MCF 10A (cell line): ENCODE data around the gene NEURL1B. TPM values are rescaled to one million over a fixed set of nuclear protein-coding genes. Genes with fewer than 3 reads are reported as not detected.

Source experiments
- BruUV-seq: library from RNA; stranded (reverse); fragments of 400-500 nt; replicated peaks from 2 replicates; lab custom pipeline; 2021; lab: Mats Ljungman, UMichigan
- CTCF ChIA-PET: fragments of 300-600 bp; sonication (Branson Sonifier 250); formaldehyde crosslinking; extraction: SDS; loops from one replicate; lab custom pipeline; 2021; ENCODE audit warnings: antibody characterized with exemption, inconsistent platforms; lab: Yijun Ruan, JAX
- POLR2A ChIA-PET: fragments of 300-600, 350-650 bp; sonication (Branson Sonifier 250); formaldehyde crosslinking; extraction: SDS; loops from one replicate; lab custom pipeline; 2020; ENCODE audit warnings: antibody characterized with exemption, inconsistent platforms; lab: Yijun Ruan, JAX
- DNase-seq: peaks from one replicate; pipeline ENCODE4 v3.0.0-alpha.2; 2018; ENCODE audit not compliant: unreplicated experiment
- H3K27ac Mint-ChIP-seq: one replicate; pipeline ENCODE4 v1.8.0; 2022; ENCODE audit warnings: mild to moderate bottlenecking, low read depth, mixed read lengths; ENCODE audit not compliant: unreplicated experiment
- H3K27me3 Mint-ChIP-seq: one replicate; pipeline ENCODE4 v1.8.0; 2022; ENCODE audit warnings: mixed read lengths; ENCODE audit not compliant: insufficient read depth, unreplicated experiment
- H3K36me3 Mint-ChIP-seq: one replicate; pipeline ENCODE4 v1.8.0; 2022; ENCODE audit warnings: mild to moderate bottlenecking, moderate library complexity, mixed read lengths; ENCODE audit not compliant: insufficient read depth, unreplicated experiment
- H3K4me1 Mint-ChIP-seq: one replicate; pipeline ENCODE4 v1.8.0; 2022; ENCODE audit warnings: mixed read lengths; ENCODE audit not compliant: insufficient read depth, unreplicated experiment
- H3K4me3 Mint-ChIP-seq: one replicate; pipeline ENCODE4 v1.8.0; 2022; ENCODE audit warnings: mild to moderate bottlenecking, moderate library complexity, mixed read lengths; ENCODE audit not compliant: unreplicated experiment
- H3K9me3 Mint-ChIP-seq: one replicate; pipeline ENCODE4 v1.8.0; 2022; ENCODE audit warnings: mixed read lengths; ENCODE audit not compliant: unreplicated experiment
- intact Hi-C: fragments of 100-400 bp; cut with micrococcal nuclease; formaldehyde crosslinking; loops from 2 replicates; pipeline ENCODE4 v1.14.1; 2022
- total RNA-seq: library from RNA; stranded (reverse); gene quantifications from 2 replicates; pipeline ENCODE4 v1.2.3, GENCODE V29; 2022
- TF ChIP-seq, protein P1 (sequence below): fragments of 200-600 bp; IDR thresholded peaks from one replicate; pipeline ENCODE4 v1.8.0; 2022; ENCODE audit warnings: antibody characterized with exemption, mild to moderate bottlenecking; ENCODE audit not compliant: unreplicated experiment

Gene NEURL1B
- total RNA-seq, 1 experiment from 2014 or later = 7.6 TPM

DNA sequence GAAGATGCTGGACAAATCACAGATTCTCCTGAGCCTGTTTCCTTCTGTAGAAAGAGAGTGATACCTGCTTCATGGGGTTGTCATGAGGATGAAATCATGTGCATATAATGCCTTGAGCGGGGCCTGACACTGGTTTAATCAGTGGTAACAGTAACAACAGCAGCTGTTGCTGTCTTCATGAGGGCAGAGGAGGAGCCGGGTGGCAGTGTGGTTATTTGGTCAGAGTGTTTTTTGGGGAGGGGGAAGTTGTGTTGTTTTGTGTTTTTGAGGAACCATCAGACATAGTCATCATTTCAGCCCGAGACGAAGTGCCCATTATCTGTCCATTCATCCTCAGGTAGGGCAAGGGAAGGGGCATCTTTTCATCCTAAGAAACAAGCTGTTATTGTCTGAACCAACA lies 44.0 kb downstream of the NEURL1B start:
- no peak overlapping the region for H3K4me3 Mint-ChIP-seq
- TF ChIP-seq, protein P1, sequence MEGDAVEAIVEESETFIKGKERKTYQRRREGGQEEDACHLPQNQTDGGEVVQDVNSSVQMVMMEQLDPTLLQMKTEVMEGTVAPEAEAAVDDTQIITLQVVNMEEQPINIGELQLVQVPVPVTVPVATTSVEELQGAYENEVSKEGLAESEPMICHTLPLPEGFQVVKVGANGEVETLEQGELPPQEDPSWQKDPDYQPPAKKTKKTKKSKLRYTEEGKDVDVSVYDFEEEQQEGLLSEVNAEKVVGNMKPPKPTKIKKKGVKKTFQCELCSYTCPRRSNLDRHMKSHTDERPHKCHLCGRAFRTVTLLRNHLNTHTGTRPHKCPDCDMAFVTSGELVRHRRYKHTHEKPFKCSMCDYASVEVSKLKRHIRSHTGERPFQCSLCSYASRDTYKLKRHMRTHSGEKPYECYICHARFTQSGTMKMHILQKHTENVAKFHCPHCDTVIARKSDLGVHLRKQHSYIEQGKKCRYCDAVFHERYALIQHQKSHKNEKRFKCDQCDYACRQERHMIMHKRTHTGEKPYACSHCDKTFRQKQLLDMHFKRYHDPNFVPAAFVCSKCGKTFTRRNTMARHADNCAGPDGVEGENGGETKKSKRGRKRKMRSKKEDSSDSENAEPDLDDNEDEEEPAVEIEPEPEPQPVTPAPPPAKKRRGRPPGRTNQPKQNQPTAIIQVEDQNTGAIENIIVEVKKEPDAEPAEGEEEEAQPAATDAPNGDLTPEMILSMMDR = no peak
- H3K36me3 Mint-ChIP-seq = no peaks in the 10 kb centered on the region
- CTCF ChIA-PET = interaction anchor here (0.6 to 2.0 kb wide), 5 partner anchors 10 to 292 kb away, joined by 3 to 23 read pairs (median 4); no protein-coding TSS in a partner anchor
- BruUV-seq = no TSS peak
- H3K4me1 Mint-ChIP-seq = no peaks in the 10 kb centered on the region
- H3K27ac Mint-ChIP-seq = no peak overlapping the region
- POLR2A ChIA-PET = no interaction called here
- no peak for DNase-seq
- H3K9me3 Mint-ChIP-seq = no peaks in the 10 kb centered on the region
- H3K27me3 Mint-ChIP-seq = no peaks in the 10 kb centered on the region
- intact Hi-C loops = no loop called here

DNA sequence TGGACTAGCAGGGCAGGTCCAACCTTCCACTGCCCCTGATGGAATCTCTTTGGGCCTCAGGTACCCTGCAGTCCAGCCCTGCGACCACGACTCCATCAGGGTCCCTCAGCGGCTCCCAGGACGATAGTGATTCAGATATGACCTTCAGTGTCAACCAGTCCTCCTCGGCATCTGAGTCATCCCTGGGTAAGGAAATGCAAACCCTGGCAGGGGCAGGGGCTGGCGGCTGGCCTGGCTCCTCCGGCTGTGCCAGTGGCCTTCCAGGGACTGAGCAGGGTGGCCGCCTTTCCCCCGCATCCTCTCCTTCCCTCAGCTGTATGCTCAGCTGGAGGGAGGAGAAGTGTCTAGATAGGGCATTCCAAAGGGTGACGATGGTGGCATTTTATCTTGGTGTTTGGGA lies 45.0 kb downstream of the NEURL1B start:
- Mint-ChIP-seq H3K27me3 (no peaks in the 10 kb centered on the region), H3K36me3 (peaks cover 3% of the 10 kb centered on the region), H3K4me3 (no peak overlapping the region), H3K4me1 (no peaks in the 10 kb centered on the region), H3K27ac (no peak overlapping the region), H3K9me3 (no peaks in the 10 kb centered on the region)
- TF ChIP-seq, protein P1 = no peak
- intact Hi-C loops = no loop called here
- CTCF ChIA-PET = interaction anchor here (0.8 to 2.0 kb wide), 5 partner anchors 8 to 27 kb away, joined by 3 to 23 read pairs (median 5); no protein-coding TSS in a partner anchor
- peak; percentile 24 for DNase-seq
- no TSS peak for BruUV-seq
- POLR2A ChIA-PET = no interaction called here

- DNase-seq = no peak
- Mint-ChIP-seq H3K9me3 (no peaks in the 10 kb centered on the region), H3K4me1 (no peaks in the 10 kb centered on the region), H3K27ac (no peak overlapping the region), H3K27me3 (no peaks in the 10 kb centered on the region), H3K36me3 (peaks cover 4% of the 10 kb centered on the region), H3K4me3 (no peak overlapping the region)
- POLR2A ChIA-PET = no interaction called here
- TF ChIP-seq, protein P1 = no peak
- no TSS peak for BruUV-seq
- intact Hi-C loops = no loop called here
- CTCF ChIA-PET = interaction anchor here (0.6 to 2.0 kb wide), 7 partner anchors 9 to 1146 kb away, joined by 3 to 9 read pairs (median 4); no protein-coding TSS in a partner anchor
These were observed 45.7 kb downstream of the NEURL1B start for GRCh38 chr5:172686539-172687390.

- no peaks in the 10 kb centered on the region for H3K4me1 Mint-ChIP-seq
- ChIA-PET POLR2A (no interaction called here), CTCF (interaction anchor here (1.0 to 2.0 kb wide), 3 partner anchors 8 to 209 kb away, joined by 4 to 9 read pairs (median 5); no protein-coding TSS in a partner anchor)
- intact Hi-C loops = no loop called here
- no TSS peak for BruUV-seq
- H3K27me3 Mint-ChIP-seq = no peaks in the 10 kb centered on the region
- H3K36me3 Mint-ChIP-seq = peaks cover 4% of the 10 kb centered on the region
- H3K4me3 Mint-ChIP-seq = no peak overlapping the region
- no peak for DNase-seq
- peak overlapping the region; percentile 49 for H3K27ac Mint-ChIP-seq
- no peaks in the 10 kb centered on the region for H3K9me3 Mint-ChIP-seq
- TF ChIP-seq, protein P1 = no peak
These were observed 46.9 kb downstream of the NEURL1B start for GRCh38 chr5:172687940-172688339.
